GM12875 (cell line): ENCODE results near the gene TMEM89.

ENCODE experiments used
- H3K4me3 ChIP-seq: one replicate; pipeline ENCODE4 v1.5.1; 2011; ENCODE audit warnings: low read depth, low read length, control low read depth
- CTCF ChIP-seq: IDR thresholded peaks from 2 replicates; pipeline ENCODE4 v1.5.1; 2011; ENCODE audit warnings: low read depth, mild to moderate bottlenecking, control low read depth, inconsistent platforms, low read length, moderate library complexity, borderline replicate concordance; ENCODE audit not compliant: insufficient read depth

TMEM89 gene

GRCh38 chr3:48621461-48621869 is at the start of gene TMEM89:
Gene TMEM89 (minus strand): TSS chr3:48621769. CDS start chr3:48621756, 13 bp downstream.
- no peak within 1 kb of the TSS for H3K4me3 ChIP-seq
- no peak for TF ChIP-seq CTCF

GRCh38 chr3:48664929-48665328 is 43.4 kb upstream of the TMEM89 start:
- no peak for TF ChIP-seq CTCF
- no peak overlapping the region for H3K4me3 ChIP-seq

- H3K4me3 ChIP-seq = no peak overlapping the region
- no peak for TF ChIP-seq CTCF
These were observed 42.7 kb upstream of the TMEM89 start for GRCh38 chr3:48664313-48664644.

- H3K4me3 ChIP-seq = peak overlapping the region; percentile 36
- peak; percentile 86 for TF ChIP-seq CTCF
These were observed 42.1 kb upstream of the TMEM89 start for GRCh38 chr3:48663489-48664312.

GRCh38 chr3:48662753-48663488 is 41.4 kb upstream of the TMEM89 start, which contains the start of gene CELSR3:
Gene CELSR3 (minus strand): TSS chr3:48662886. CDS start chr3:48662634, 252 bp downstream.
- H3K4me3 ChIP-seq = peak within 1 kb of the TSS; percentile 42
- TF ChIP-seq CTCF = no peak

- no peak for TF ChIP-seq CTCF
- H3K4me3 ChIP-seq = no peak overlapping the region
These were observed 40.7 kb upstream of the TMEM89 start for GRCh38 chr3:48662145-48662752.
